GM12878 (cell line): ENCODE results near the gene TUBA4B. TPM values are rescaled to one million over a fixed set of nuclear protein-coding genes. Genes with fewer than 3 reads are reported as not detected.

Experiments used
- BMI1 ChIP-seq: fragments of 450-650 bp; IDR thresholded peaks from 2 replicates; pipeline ENCODE4 v1.6.1; 2016; ENCODE audit warnings: mild to moderate bottlenecking, moderate library complexity, borderline replicate concordance
- CBX5 ChIP-seq: sonication (generic); IDR thresholded peaks from 2 replicates; pipeline ENCODE4 v1.6.1; 2016; ENCODE audit warnings: low read depth, moderate library complexity, mild to moderate bottlenecking, inconsistent platforms
- CHD1 ChIP-seq: IDR thresholded peaks from 2 replicates; pipeline ENCODE4 v1.6.1; 2012; ENCODE audit warnings: low read depth, low read length, improper control_type of control experiment
- CHD2 ChIP-seq: IDR thresholded peaks from 2 replicates; pipeline ENCODE4 v1.6.1; 2011; ENCODE audit warnings: low read depth, low read length, improper control_type of control experiment, borderline replicate concordance
- CHD4 ChIP-seq: fragments of 200-600 bp; sonication (generic); IDR thresholded peaks from 2 replicates; pipeline ENCODE4 v1.6.1; 2016; ENCODE audit warnings: mild to moderate bottlenecking
- CREM ChIP-seq: IDR thresholded peaks from 2 replicates; pipeline ENCODE4 v1.6.1; 2014; ENCODE audit warnings: antibody characterized with exemption, low read depth
- EP300 ChIP-seq, 2 experiments: fragments of 150-350 bp in 1 of 2; IDR thresholded peaks; 2 replicates each; pipeline ENCODE4 v1.6.1; 2011 to 2012; ENCODE audit warnings: low read depth in 2 of 2, low read length in 2 of 2, borderline replicate concordance in 1 of 2, improper control_type of control experiment in 1 of 2, inconsistent platforms in 1 of 2; ENCODE audit not compliant: control insufficient read depth in 1 of 2
- ESRRA ChIP-seq: IDR thresholded peaks from 2 replicates; pipeline ENCODE4 v1.6.1; 2012; ENCODE audit warnings: mild to moderate bottlenecking, low read length, improper control_type of control experiment
- FOXM1 ChIP-seq: IDR thresholded peaks from 2 replicates; pipeline ENCODE4 v1.6.1; 2012; ENCODE audit warnings: low read depth, mild to moderate bottlenecking, inconsistent platforms, low read length, moderate library complexity
- IRF4 ChIP-seq: IDR thresholded peaks from 2 replicates; pipeline ENCODE4 v1.6.1; 2011; ENCODE audit warnings: low read depth, low read length
- JUNB ChIP-seq: IDR thresholded peaks from 2 replicates; pipeline ENCODE4 v1.6.1; 2016; ENCODE audit warnings: antibody characterized with exemption, mild to moderate bottlenecking
- KDM1A ChIP-seq: fragments of 200-600 bp; sonication (generic); IDR thresholded peaks from 2 replicates; pipeline ENCODE4 v1.6.1; 2016; ENCODE audit warnings: borderline replicate concordance
- NFIC ChIP-seq: IDR thresholded peaks from 2 replicates; pipeline ENCODE4 v1.6.1; 2012; ENCODE audit warnings: low read depth, mild to moderate bottlenecking, inconsistent platforms, low read length, moderate library complexity
- NR2F1 ChIP-seq: fragments of 450-650 bp; conservative IDR thresholded peaks from 2 replicates; pipeline ENCODE4 v1.6.1; 2017; ENCODE audit warnings: mild to moderate bottlenecking
- PAX5 ChIP-seq: IDR thresholded peaks from 2 replicates; pipeline ENCODE4 v1.6.1; 2011; ENCODE audit warnings: low read depth, low read length, borderline replicate concordance
- PBX3 ChIP-seq: IDR thresholded peaks from 2 replicates; pipeline ENCODE4 v1.6.1; 2011; ENCODE audit warnings: mild to moderate bottlenecking, low read depth, low read length, moderate library complexity; ENCODE audit not compliant: insufficient replicate concordance
- POLR2A ChIP-seq: IDR thresholded peaks from 2 replicates; pipeline ENCODE4 v1.6.1; 2011; ENCODE audit warnings: low read depth, mild to moderate bottlenecking, low read length
- POLR2AphosphoS5 ChIP-seq: IDR thresholded peaks from 2 replicates; pipeline ENCODE4 v1.6.1; 2011; ENCODE audit warnings: mild to moderate bottlenecking, low read length, inconsistent platforms
- STAT1 ChIP-seq: fragments of 450-650 bp; conservative IDR thresholded peaks from 2 replicates; pipeline ENCODE4 v1.6.1; 2014; ENCODE audit warnings: antibody characterized with exemption, mild to moderate bottlenecking
- TAF1 ChIP-seq: IDR thresholded peaks from 2 replicates; pipeline ENCODE4 v1.6.1; 2011; ENCODE audit warnings: mild to moderate bottlenecking, low read depth, low read length, borderline replicate concordance
- ZNF274 ChIP-seq: IDR thresholded peaks from one replicate; pipeline ENCODE4 v1.8.0; 2011; ENCODE audit not compliant: insufficient read length, insufficient read depth
- polyA plus RNA-seq, 11 experiments: library from polyadenylated mRNA; depleted of rRNA in 4 of 11; unstranded in 6 of 11; stranded (reverse) in 5 of 11; fragments of >200 nt; fragmentation: Nextera tagmentation in 4 of 11; fragmentation: Illumina TruSeq in 1 of 11; extraction: Ambion mirVana in 4 of 11; extraction: Trizol in 1 of 11; gene quantifications; 1 replicate in 1 of 11; 2 replicates in 10 of 11; pipeline versions ENCODE4 v1.2.1 to v1.2.3, GENCODE V29; 2011 to 2016; ENCODE audit warnings: inconsistent platforms in 2 of 11, missing spikeins in 2 of 11, low read depth in 1 of 11
- total RNA-seq, 4 experiments: library from RNA; depleted of rRNA in 3 of 4; stranded (reverse); fragments of >200 nt in 3 of 4; fragmentation: Illumina TruSeq in 1 of 4; extraction: Trizol in 1 of 4; gene quantifications; 2 replicates each; pipeline versions ENCODE4 v1.2.1 to v1.2.3, GENCODE V29; 2013 to 2021
- TF ChIP-seq, protein P1 (sequence below): fragments of 450-650 bp; IDR thresholded peaks from 2 replicates; pipeline ENCODE4 v1.6.1; 2017; ENCODE audit warnings: mild to moderate bottlenecking, low read depth, inconsistent platforms; ENCODE audit not compliant: poor library complexity, severe bottlenecking
- TF ChIP-seq, protein P2 (sequence below): fragments of 450-650 bp; formaldehyde crosslinking; IDR thresholded peaks from 2 replicates; pipeline ENCODE4 v1.5.0; 2022; ENCODE audit warnings: mild to moderate bottlenecking, missing genetic modification characterization
- TF ChIP-seq, protein P3 (sequence below): fragments of 450-650 bp; IDR thresholded peaks from 2 replicates; pipeline ENCODE4 v1.6.1; 2016; ENCODE audit warnings: mild to moderate bottlenecking

Gene TUBA4B
- total and polyA plus RNA-seq, 10 of the 15 experiments (the other 5 are each of a cell fraction or from before 2014, with no cell fraction given), result 0.07 TPM; not detected in 9

DNA sequence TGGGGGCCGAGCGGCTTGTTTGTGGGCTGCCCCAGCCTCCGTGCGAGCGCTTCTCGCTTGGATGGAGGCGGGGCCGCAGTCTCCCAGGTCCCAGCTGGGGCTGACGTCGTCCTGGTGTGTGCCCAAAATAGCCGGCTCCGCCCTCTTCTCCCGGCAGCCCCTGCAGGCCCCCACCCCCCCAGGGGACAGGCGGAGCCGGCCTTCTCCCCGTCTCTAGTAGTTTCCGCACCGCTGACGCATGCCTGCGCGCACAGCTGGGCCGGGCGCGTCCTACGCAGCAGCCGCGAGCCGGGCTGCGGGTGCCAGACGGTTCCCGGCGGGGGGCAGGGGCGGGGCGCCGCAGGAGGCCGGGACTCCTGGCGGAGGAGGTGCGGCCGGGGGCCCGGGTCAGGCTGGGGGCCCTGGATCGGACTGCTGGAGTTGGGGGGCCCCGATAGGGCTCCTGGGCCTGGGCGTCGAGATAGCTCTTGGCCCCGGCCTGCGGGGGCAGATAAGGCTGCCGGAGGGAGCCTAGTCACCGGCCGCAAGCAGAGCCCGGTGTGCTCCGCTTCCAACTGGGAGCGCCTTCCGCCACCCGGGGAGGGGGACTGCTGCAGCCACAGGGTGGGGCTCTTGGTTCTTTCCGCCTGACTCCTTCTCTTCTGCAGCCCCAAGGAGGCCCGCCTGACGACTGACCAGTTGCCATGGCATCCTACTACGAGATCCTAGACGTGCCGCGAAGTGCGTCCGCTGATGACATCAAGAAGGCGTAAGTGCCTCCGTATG is 26.3 kb downstream of the TUBA4B start, which contains the start of gene DNAJB2 (continued):
- no peak for TF ChIP-seq NFIC
- TF ChIP-seq FOXM1, result no peak; the same call in 1 of the 2 replicates
- no peak; the same call in none of the 2 replicates for TF ChIP-seq NR2F1
- no peak for TF ChIP-seq CBX5
- peak; percentile 91 for TF ChIP-seq POLR2A
- TF ChIP-seq ZNF274, result no peak
- no peak for TF ChIP-seq PBX3
- no peak for TF ChIP-seq KDM1A
- no peak for TF ChIP-seq CHD1
- peak; percentile 88 for TF ChIP-seq BMI1
- no peak for TF ChIP-seq STAT1
- peak; percentile 20; the same call in 1 of the 2 replicates for TF ChIP-seq IRF4
- TF ChIP-seq, protein P1, sequence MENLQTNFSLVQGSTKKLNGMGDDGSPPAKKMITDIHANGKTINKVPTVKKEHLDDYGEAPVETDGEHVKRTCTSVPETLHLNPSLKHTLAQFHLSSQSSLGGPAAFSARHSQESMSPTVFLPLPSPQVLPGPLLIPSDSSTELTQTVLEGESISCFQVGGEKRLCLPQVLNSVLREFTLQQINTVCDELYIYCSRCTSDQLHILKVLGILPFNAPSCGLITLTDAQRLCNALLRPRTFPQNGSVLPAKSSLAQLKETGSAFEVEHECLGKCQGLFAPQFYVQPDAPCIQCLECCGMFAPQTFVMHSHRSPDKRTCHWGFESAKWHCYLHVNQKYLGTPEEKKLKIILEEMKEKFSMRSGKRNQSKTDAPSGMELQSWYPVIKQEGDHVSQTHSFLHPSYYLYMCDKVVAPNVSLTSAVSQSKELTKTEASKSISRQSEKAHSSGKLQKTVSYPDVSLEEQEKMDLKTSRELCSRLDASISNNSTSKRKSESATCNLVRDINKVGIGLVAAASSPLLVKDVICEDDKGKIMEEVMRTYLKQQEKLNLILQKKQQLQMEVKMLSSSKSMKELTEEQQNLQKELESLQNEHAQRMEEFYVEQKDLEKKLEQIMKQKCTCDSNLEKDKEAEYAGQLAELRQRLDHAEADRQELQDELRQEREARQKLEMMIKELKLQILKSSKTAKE, result peak; percentile 13
- TF ChIP-seq TAF1, result peak; percentile 63
- TF ChIP-seq CHD2, result peak; percentile 52; the same call in 1 of the 2 replicates
- TF ChIP-seq, protein P2, sequence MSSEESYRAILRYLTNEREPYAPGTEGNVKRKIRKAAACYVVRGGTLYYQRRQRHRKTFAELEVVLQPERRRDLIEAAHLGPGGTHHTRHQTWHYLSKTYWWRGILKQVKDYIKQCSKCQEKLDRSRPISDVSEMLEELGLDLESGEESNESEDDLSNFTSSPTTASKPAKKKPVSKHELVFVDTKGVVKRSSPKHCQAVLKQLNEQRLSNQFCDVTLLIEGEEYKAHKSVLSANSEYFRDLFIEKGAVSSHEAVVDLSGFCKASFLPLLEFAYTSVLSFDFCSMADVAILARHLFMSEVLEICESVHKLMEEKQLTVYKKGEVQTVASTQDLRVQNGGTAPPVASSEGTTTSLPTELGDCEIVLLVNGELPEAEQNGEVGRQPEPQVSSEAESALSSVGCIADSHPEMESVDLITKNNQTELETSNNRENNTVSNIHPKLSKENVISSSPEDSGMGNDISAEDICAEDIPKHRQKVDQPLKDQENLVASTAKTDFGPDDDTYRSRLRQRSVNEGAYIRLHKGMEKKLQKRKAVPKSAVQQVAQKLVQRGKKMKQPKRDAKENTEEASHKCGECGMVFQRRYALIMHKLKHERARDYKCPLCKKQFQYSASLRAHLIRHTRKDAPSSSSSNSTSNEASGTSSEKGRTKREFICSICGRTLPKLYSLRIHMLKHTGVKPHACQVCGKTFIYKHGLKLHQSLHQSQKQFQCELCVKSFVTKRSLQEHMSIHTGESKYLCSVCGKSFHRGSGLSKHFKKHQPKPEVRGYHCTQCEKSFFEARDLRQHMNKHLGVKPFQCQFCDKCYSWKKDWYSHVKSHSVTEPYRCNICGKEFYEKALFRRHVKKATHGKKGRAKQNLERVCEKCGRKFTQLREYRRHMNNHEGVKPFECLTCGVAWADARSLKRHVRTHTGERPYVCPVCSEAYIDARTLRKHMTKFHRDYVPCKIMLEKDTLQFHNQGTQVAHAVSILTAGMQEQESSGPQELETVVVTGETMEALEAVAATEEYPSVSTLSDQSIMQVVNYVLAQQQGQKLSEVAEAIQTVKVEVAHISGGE (CRISPR knock-in tag), result no peak
- peak; percentile 89 for TF ChIP-seq CREM
- TF ChIP-seq ESRRA, result 0 out of 2 replicates have a peak, but pooled peaks have one; percentile 49
- peak; percentile 78; the same call in 1 of the 2 replicates for TF ChIP-seq PAX5
- TF ChIP-seq CHD4, result no peak
- TF ChIP-seq, protein P3, sequence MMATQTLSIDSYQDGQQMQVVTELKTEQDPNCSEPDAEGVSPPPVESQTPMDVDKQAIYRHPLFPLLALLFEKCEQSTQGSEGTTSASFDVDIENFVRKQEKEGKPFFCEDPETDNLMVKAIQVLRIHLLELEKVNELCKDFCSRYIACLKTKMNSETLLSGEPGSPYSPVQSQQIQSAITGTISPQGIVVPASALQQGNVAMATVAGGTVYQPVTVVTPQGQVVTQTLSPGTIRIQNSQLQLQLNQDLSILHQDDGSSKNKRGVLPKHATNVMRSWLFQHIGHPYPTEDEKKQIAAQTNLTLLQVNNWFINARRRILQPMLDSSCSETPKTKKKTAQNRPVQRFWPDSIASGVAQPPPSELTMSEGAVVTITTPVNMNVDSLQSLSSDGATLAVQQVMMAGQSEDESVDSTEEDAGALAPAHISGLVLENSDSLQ, result no peak
- TF ChIP-seq JUNB, result no peak; the same call in 1 of the 2 replicates
- TF ChIP-seq POLR2AphosphoS5, result peak; percentile 74; the same call in 1 of the 2 replicates
- TF ChIP-seq EP300 (IDR thresholded peaks at IDR 0.05; ENCODE audit: borderline replicate concordance in 1 of 2, control insufficient read depth in 1 of 2, low read depth in 2 of 2, low read length in 2 of 2), result peak; percentile 72 to 83; a peak in 3 of 4 replicates
